H1 (cell line): ENCODE results near the gene SLC38A10. TPM values are rescaled to one million over a fixed set of nuclear protein-coding genes. Genes with fewer than 3 reads are reported as not detected.

Experiments
- CHD7 ChIP-seq: fragments of 300-600 bp; sonication (generic); IDR thresholded peaks from 2 replicates; pipeline ENCODE4 v1.7.1; 2012; ENCODE audit warnings: low read length, moderate library complexity, mild to moderate bottlenecking, inconsistent platforms; ENCODE audit not compliant: insufficient replicate concordance
- EGR1 ChIP-seq: IDR thresholded peaks from 2 replicates; pipeline ENCODE4 v1.6.1; 2011; ENCODE audit warnings: low read depth, low read length, borderline replicate concordance
- KDM5A ChIP-seq: fragments of 200-600 bp; IDR thresholded peaks from 2 replicates; pipeline ENCODE4 v1.7.1; 2012; ENCODE audit warnings: mild to moderate bottlenecking, low read length, inconsistent platforms, mixed read lengths
- ZNF274 ChIP-seq: IDR thresholded peaks from 2 replicates; pipeline ENCODE4 v1.7.0; 2012; ENCODE audit warnings: low read length, borderline replicate concordance; ENCODE audit errors: extremely low read depth
- polyA plus RNA-seq, 7 experiments: library from polyadenylated mRNA; depleted of rRNA in 3 of 7; stranded (reverse) in 5 of 7; unstranded in 2 of 7; fragments of >200 nt in 5 of 7; fragments of 200-250 nt in 2 of 7; gene quantifications; 1 replicate in 5 of 7; 2 replicates in 1 of 7; 4 replicates in 1 of 7; pipeline versions ENCODE4 v1.2.1 to v1.2.3, GENCODE V29; 2011 to 2013; ENCODE audit warnings: missing spikeins in 2 of 7, mixed read lengths in 2 of 7
- total RNA-seq: library from RNA; stranded (reverse); fragmentation: NEBNext Ultra II Directional; extraction: Animal tissue kit (Norgen Biotek cat#: 25700); gene quantifications from 2 replicates; pipeline ENCODE4 v1.2.1, GENCODE V29; 2021

The SLC38A10 gene
- total and polyA plus RNA-seq, 2 of the 8 experiments (the other 6 are each of a cell fraction or from before 2014, with no cell fraction given) = 26.4 to 41.0 TPM

GRCh38 chr17:81278831-81279230 is 16.3 kb downstream of the SLC38A10 start (continued):
- TF ChIP-seq CHD7 (no peak), EGR1 (no peak), KDM5A (no peak), ZNF274 (no peak)
